BLaER1 treated with 17β-estradiol and CSF1 and Interleukin-3, amounts not matched to agents 10 nM and 100 nM (cell line): ENCODE results near the gene IL10RB.

ENCODE experiments used
- H3K27ac ChIP-seq, 11 experiments: shearing (Covaris generic); formaldehyde crosslinking; 2 replicates each; pipeline ENCODE4 v1.8.1; 2022
- H3K27me3 ChIP-seq, 11 experiments: shearing (Covaris generic); formaldehyde crosslinking; 2 replicates each; pipeline ENCODE4 v1.8.1; 2022
- H3K36me3 ChIP-seq, 11 experiments: shearing (Covaris generic); formaldehyde crosslinking; 2 replicates each; pipeline ENCODE4 v1.8.1; 2022
- H3K4me1 ChIP-seq, 10 experiments: shearing (Covaris generic); formaldehyde crosslinking; 2 replicates each; pipeline ENCODE4 v1.8.1; 2022
- H3K4me2 ChIP-seq, 11 experiments: shearing (Covaris generic); formaldehyde crosslinking; 2 replicates each; pipeline ENCODE4 v1.8.1; 2022
- H3K4me3 ChIP-seq, 10 experiments: shearing (Covaris generic); formaldehyde crosslinking; 2 replicates each; pipeline ENCODE4 v1.8.1; 2022
- H3K9ac ChIP-seq, 11 experiments: shearing (Covaris generic); formaldehyde crosslinking; 2 replicates each; pipeline ENCODE4 v1.8.1; 2022
- H3K9me3 ChIP-seq, 11 experiments: shearing (Covaris generic); formaldehyde crosslinking; replicated peaks in 1 of 11; 2 replicates each; pipeline ENCODE4 v1.8.1; 2022
- H4K20me1 ChIP-seq, 11 experiments: shearing (Covaris generic); formaldehyde crosslinking; 2 replicates each; pipeline ENCODE4 v1.8.1; 2022
- Cebpa-rat ChIP-seq, 11 experiments: shearing (Covaris generic); IDR thresholded peaks; 2 replicates each; pipeline ENCODE4 v1.8.1; 2022

Gene IL10RB

DNA sequence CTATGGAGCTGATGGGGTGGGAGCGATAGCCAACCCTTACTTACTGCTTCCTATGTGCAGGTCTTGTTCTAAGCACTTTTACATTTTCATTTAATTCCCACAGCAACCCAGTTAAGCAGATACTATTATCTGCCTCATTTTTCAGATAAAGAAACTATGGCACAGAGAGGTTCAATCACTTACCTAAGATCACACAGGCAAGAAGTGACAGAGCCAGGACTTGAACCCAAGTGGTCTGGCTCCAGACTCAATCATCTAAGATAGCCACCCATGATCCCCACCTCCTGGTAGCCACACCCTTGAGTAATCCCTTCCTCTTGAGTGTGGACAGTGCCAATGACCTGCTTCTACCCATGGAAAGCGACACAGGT is 35.5 kb downstream of the IL10RB start:
- peak overlapping the region; percentile 72 to 95 (median 83) for H3K4me2 ChIP-seq
- H3K4me3 ChIP-seq = peak overlapping the region in 3 of 10 experiments; percentile 5 to 46 (median 21); a peak in 5 of 20 replicates
- no peaks in the 10 kb centered on the region; a peak in 1 of 22 replicates for H3K9me3 ChIP-seq
- TF ChIP-seq Cebpa-rat (IDR thresholded peaks at IDR 0.05) = no peak
- no peaks in the 10 kb centered on the region for H3K27me3 ChIP-seq
- peak overlapping the region; percentile 76 to 98 (median 93) for H3K27ac ChIP-seq
- peak overlapping the region; percentile 27 to 85 (median 78) for H3K9ac ChIP-seq
- peaks cover 92 to 100% (median 98%) of the 10 kb centered on the region in 10 experiments for H3K4me1 ChIP-seq
- H4K20me1 ChIP-seq = no peaks in the 10 kb centered on the region
- peaks cover 0 to 15% (median 11%) of the 10 kb centered on the region in 11 experiments; a peak in 13 of 22 replicates for H3K36me3 ChIP-seq

DNA sequence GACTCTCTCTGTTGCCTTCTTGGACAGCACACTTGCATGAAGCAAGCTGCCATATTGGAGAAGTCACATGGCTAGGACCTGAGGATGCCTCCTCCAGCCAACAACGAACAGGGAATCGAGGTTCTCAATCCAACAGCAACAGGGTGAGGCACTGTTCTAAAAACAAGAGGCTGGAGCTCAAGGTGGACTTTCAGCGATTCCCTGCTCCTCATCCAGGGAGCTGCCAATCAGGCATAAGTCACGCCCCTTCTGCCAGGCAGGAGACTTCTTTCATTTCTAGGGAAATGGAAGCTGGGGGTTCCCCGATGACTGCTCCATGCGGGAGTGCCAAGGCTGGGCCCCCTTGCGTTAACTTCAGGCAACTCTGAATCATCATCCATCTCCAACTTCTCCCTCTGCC is 35.9 kb downstream of the IL10RB start:
- peak overlapping the region in 9 of 11 experiments; percentile 71 to 85 (median 78); a peak in 15 of 22 replicates for H3K9ac ChIP-seq
- peak overlapping the region; percentile 76 to 98 (median 93) for H3K27ac ChIP-seq
- H4K20me1 ChIP-seq = no peaks in the 10 kb centered on the region
- peak overlapping the region in 3 of 10 experiments; percentile 5 to 46 (median 21); a peak in 2 of 20 replicates for H3K4me3 ChIP-seq
- TF ChIP-seq Cebpa-rat (IDR thresholded peaks at IDR 0.05) = no peak
- H3K36me3 ChIP-seq = peaks cover 0 to 11% (median 7%) of the 10 kb centered on the region in 11 experiments; a peak in 10 of 22 replicates
- H3K27me3 ChIP-seq = no peaks in the 10 kb centered on the region
- H3K4me2 ChIP-seq = peak overlapping the region; percentile 72 to 95 (median 83)
- H3K9me3 ChIP-seq = no peaks in the 10 kb centered on the region; a peak in 1 of 22 replicates
- H3K4me1 ChIP-seq = peaks cover 95 to 100% (median 98%) of the 10 kb centered on the region in 10 experiments

- Histone ChIP-seq H3K9me3 (no peaks in the 10 kb centered on the region; a peak in 1 of 22 replicates), H3K4me1 (peaks cover 95 to 100% (median 98%) of the 10 kb centered on the region in 10 experiments), H3K9ac (peak overlapping the region in 5 of 11 experiments; percentile 11 to 85 (median 82); a peak in 7 of 22 replicates), H3K4me2 (peak overlapping the region; percentile 72 to 95 (median 83)), H4K20me1 (no peaks in the 10 kb centered on the region), H3K4me3 (no peak overlapping the region), H3K27ac (peak overlapping the region; percentile 76 to 98 (median 93); a peak in 21 of 22 replicates), H3K36me3 (peaks cover 0 to 4% (median 0%) of the 10 kb centered on the region in 11 experiments; a peak in 4 of 22 replicates), H3K27me3 (no peaks in the 10 kb centered on the region)
- no peak for TF ChIP-seq Cebpa-rat (IDR thresholded peaks at IDR 0.05)
Measured at GRCh38 chr21:33302796-33303195, 36.6 kb downstream of the IL10RB start.

- no peaks in the 10 kb centered on the region for H3K27me3 ChIP-seq
- H3K27ac ChIP-seq = peak overlapping the region; percentile 68 to 98 (median 93); a peak in 21 of 22 replicates
- peak overlapping the region in 9 of 11 experiments; percentile 2 to 56 (median 44); a peak in 13 of 22 replicates for H3K9ac ChIP-seq
- H3K9me3 ChIP-seq = peaks cover 6 to 9% (median 6%) of the 10 kb centered on the region in 11 experiments; a peak in 20 of 22 replicates
- H3K4me2 ChIP-seq = peak overlapping the region; percentile 72 to 95 (median 83)
- 0 out of 22 replicates have a peak, but pooled peaks cover 0 to 3% (median 0%) of the 10 kb centered on the region in 11 experiments for H3K36me3 ChIP-seq
- H3K4me1 ChIP-seq = peaks cover 88 to 100% (median 96%) of the 10 kb centered on the region in 10 experiments
- TF ChIP-seq Cebpa-rat (IDR thresholded peaks at IDR 0.05) = no peak
- no peaks in the 10 kb centered on the region for H4K20me1 ChIP-seq
- no peak overlapping the region for H3K4me3 ChIP-seq
Measured at GRCh38 chr21:33305344-33305671, 39.1 kb downstream of the IL10RB start.

DNA sequence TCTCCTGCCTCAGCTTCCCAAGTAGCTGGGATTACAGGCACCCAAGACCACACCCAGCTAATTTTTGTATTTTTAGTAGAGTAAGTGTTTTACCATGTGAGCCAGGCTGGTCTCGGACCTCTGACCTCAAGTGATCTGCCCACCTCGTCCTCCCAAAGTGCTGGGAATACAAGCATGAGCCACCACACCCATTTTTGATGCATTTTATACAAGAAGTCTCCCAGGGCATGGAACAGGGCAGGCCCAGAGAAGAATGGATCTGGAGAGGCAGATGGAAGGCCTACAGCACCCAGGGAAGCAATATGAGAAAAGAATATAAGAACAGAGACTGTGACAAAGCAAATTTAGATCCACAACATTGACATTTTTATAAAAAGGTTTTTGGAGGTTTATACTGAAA is 39.8 kb downstream of the IL10RB start:
- Histone ChIP-seq H4K20me1 (no peaks in the 10 kb centered on the region), H3K9me3 (peaks cover 7 to 14% (median 13%) of the 10 kb centered on the region in 11 experiments; a peak in 20 of 22 replicates), H3K9ac (no peak overlapping the region), H3K27ac (peak overlapping the region in 10 of 11 experiments; percentile 68 to 98 (median 92); a peak in 19 of 22 replicates), H3K36me3 (0 out of 22 replicates have a peak, but pooled peaks cover 0 to 3% (median 0%) of the 10 kb centered on the region in 11 experiments), H3K4me1 (peaks cover 82 to 100% (median 90%) of the 10 kb centered on the region in 10 experiments), H3K4me3 (no peak overlapping the region), H3K4me2 (peak overlapping the region; percentile 72 to 95 (median 83); a peak in 17 of 22 replicates), H3K27me3 (no peaks in the 10 kb centered on the region)
- TF ChIP-seq Cebpa-rat (IDR thresholded peaks at IDR 0.05) = no peak

DNA sequence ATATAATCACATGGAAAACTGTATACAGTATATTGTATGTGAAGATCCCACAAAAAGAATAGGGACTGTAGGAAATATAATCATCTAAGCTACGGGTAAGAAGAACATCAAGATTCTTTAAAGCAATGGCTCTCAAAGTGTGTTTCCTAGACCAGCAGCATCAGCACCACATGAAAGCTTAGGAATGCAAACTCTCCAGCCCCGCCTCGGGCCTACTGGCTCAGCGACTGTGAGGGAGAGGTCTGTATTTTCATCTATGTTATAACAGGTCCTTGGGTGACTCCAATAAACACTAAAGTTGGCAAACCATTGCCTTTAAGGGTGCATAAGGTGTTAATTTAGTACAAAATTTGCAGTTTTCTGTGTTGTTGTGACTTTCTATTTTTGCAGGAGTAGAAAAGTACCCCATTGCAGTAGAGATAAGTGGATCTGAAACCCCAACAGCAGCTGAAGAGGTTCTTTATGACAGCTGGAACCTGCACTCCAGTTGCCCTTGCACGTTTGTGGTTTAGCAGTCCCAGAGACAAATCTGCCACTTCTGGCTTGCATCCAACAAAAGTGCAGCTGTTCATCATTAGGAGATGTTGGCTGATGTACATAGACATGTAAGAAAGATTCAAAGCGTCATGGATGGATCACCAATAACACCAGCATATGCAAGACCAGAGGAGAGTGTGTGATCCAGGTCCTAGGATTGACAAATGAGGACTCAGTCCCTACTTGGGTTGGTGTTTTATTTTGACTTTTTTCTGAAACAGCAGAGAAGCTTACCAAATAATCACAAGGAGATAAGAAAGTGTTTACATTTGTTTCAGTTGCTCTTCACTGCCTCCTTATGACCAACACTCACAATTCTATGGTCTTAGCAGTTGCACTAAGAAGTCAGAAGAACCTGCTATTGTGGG is 42.7 kb downstream of the IL10RB start:
- peaks cover 73 to 100% (median 83%) of the 10 kb centered on the region in 10 experiments for H3K4me1 ChIP-seq
- H3K27me3 ChIP-seq = no peaks in the 10 kb centered on the region
- peak overlapping the region in 8 of 11 experiments; percentile 29 to 65 (median 55); a peak in 13 of 22 replicates for H3K9ac ChIP-seq
- H4K20me1 ChIP-seq = no peaks in the 10 kb centered on the region
- H3K27ac ChIP-seq = peak overlapping the region in 10 of 11 experiments; percentile 3 to 95 (median 70); a peak in 20 of 22 replicates
- no peaks in the 10 kb centered on the region for H3K36me3 ChIP-seq
- H3K4me3 ChIP-seq = no peak overlapping the region
- H3K9me3 ChIP-seq = peaks cover 7 to 32% (median 25%) of the 10 kb centered on the region in 11 experiments; a peak in 21 of 22 replicates
- peak overlapping the region; percentile 50 to 82 (median 72) for H3K4me2 ChIP-seq
- TF ChIP-seq Cebpa-rat (IDR thresholded peaks at IDR 0.05) = peak in 1 of 11 experiments; percentile 55; a peak in 2 of 22 replicates

DNA sequence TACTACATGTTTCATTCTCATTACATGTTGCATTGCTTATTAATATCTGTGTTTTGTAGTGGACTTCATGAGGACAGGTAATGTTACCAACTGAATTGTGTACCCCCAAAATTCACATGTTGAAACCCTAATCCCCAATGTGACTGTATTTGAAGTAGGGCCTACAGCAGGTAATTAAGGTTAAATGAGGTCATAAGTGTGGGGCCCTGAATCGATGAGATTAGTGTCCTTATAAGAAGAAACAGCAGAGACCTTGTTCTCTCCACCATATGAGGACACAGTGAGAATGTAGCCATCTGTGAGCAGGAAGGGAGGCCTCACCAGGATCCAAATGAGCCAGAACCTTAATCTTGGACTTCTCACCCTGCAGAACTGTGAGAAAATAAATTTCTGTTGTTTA is 43.6 kb downstream of the IL10RB start:
- Histone ChIP-seq H3K4me1 (peaks cover 68 to 100% (median 82%) of the 10 kb centered on the region in 10 experiments), H3K27me3 (no peaks in the 10 kb centered on the region), H3K9ac (no peak overlapping the region; a peak in 1 of 22 replicates), H4K20me1 (no peaks in the 10 kb centered on the region), H3K4me2 (peak overlapping the region in 7 of 11 experiments; percentile 68 to 82 (median 79); a peak in 11 of 22 replicates), H3K36me3 (no peaks in the 10 kb centered on the region), H3K9me3 (peaks cover 7 to 40% (median 33%) of the 10 kb centered on the region in 11 experiments; a peak in 21 of 22 replicates), H3K27ac (peak overlapping the region in 7 of 11 experiments; percentile 62 to 95 (median 78); a peak in 14 of 22 replicates), H3K4me3 (no peak overlapping the region)
- no peak for TF ChIP-seq Cebpa-rat (IDR thresholded peaks at IDR 0.05)

GRCh38 chr21:33312121-33312520 is 46.0 kb downstream of the IL10RB start:
- H3K9me3 ChIP-seq = peaks cover 7 to 40% (median 33%) of the 10 kb centered on the region in 11 experiments; a peak in 21 of 22 replicates
- peaks cover 47 to 85% (median 64%) of the 10 kb centered on the region in 10 experiments for H3K4me1 ChIP-seq
- no peaks in the 10 kb centered on the region for H4K20me1 ChIP-seq
- peak overlapping the region; percentile 20 to 61 (median 49); a peak in 20 of 22 replicates for H3K4me2 ChIP-seq
- peak overlapping the region; percentile 28 to 62 (median 48); a peak in 19 of 22 replicates for H3K27ac ChIP-seq
- H3K36me3 ChIP-seq = no peaks in the 10 kb centered on the region
- H3K27me3 ChIP-seq = no peaks in the 10 kb centered on the region
- H3K9ac ChIP-seq = no peak overlapping the region
- H3K4me3 ChIP-seq = 0 out of 20 replicates have a peak overlapping the region, but pooled peaks of 1 of the 10 experiments have one; percentile 0
- no peak for TF ChIP-seq Cebpa-rat (IDR thresholded peaks at IDR 0.05)
